HG02870 (cell line): ENCODE measurements around the gene PCDH20.
"Not testable (repeated sequence)": the region's sequence is repeated elsewhere in the genome, so short reads cannot be mapped to it uniquely, and the experiment has no call there.

ENCODE experiments used
- ATAC-seq: cut with Tn5 transposase; IDR thresholded peaks from one replicate; pipeline ENCODE4 v1.9.1; 2021; ENCODE audit warnings: mild to moderate bottlenecking, moderate library complexity; ENCODE audit not compliant: unreplicated experiment

The PCDH20 gene, protein sequence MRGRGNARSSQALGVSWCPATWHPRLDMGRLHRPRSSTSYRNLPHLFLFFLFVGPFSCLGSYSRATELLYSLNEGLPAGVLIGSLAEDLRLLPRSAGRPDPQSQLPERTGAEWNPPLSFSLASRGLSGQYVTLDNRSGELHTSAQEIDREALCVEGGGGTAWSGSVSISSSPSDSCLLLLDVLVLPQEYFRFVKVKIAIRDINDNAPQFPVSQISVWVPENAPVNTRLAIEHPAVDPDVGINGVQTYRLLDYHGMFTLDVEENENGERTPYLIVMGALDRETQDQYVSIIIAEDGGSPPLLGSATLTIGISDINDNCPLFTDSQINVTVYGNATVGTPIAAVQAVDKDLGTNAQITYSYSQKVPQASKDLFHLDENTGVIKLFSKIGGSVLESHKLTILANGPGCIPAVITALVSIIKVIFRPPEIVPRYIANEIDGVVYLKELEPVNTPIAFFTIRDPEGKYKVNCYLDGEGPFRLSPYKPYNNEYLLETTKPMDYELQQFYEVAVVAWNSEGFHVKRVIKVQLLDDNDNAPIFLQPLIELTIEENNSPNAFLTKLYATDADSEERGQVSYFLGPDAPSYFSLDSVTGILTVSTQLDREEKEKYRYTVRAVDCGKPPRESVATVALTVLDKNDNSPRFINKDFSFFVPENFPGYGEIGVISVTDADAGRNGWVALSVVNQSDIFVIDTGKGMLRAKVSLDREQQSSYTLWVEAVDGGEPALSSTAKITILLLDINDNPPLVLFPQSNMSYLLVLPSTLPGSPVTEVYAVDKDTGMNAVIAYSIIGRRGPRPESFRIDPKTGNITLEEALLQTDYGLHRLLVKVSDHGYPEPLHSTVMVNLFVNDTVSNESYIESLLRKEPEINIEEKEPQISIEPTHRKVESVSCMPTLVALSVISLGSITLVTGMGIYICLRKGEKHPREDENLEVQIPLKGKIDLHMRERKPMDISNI

DNA sequence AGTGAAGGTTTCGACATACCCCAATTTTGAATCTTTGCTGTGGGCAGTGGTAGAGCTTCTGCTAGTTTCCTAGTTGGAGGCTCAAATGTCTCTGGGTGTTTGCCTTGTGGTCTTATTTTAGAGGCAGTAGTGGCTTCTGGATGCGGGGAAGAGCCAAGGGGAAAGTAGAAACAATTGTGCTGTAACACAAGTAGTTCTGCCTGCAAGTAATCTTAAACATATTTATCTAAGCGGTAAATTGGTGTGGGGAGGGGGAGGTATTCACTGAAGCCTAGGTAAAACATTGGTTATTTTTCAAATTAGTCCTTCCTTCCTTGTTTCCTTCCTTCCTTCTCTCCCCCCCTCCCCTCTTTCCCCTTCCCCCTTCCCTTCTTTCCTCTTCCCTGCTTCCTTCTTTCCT is at the start of gene PCDH20:
Gene PCDH20 (minus strand): TSS at position 101 of the 400 bp plus-strand sequence. CDS start 691 bp downstream, outside the sequence.
- ATAC-seq: no peak

DNA sequence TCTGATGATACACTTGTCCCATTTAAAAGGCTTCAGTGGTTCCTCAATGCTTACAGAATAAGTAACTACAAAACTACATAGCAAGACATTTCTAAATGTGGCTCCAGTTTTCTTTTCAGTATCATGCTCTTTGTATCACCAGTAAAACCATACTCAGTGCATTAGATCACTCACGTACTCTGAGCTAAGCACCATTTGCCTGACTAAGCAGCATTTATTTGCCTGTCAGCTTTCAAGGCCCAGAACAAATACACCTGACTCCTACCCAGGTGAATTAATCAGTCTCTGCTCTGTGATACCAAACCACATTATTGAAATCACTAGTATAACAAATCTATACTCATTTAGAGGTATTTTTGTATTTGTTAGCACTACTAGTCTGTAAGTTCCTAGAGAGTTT is 47.4 kb upstream of the PCDH20 start:
- ATAC-seq: no peak

DNA sequence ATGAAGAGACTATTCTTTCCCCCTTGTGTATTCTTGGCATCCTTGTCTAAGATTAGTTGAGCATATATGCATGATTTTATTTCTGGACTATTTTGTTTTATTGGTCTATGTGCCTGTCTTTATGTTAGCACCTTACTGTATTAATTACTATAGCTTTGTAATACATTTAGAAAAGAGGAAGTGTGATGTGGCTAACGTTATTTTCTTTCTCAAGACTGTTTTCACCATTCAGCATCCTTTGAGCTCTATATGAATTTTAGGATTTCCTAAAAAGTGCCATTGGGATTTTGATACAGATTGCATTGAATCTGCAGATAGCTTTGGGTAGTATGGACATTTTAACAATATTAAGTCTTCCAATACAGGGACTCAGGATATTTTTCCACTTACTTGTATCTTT is 37.5 kb upstream of the PCDH20 start:
- no peak for ATAC-seq

DNA sequence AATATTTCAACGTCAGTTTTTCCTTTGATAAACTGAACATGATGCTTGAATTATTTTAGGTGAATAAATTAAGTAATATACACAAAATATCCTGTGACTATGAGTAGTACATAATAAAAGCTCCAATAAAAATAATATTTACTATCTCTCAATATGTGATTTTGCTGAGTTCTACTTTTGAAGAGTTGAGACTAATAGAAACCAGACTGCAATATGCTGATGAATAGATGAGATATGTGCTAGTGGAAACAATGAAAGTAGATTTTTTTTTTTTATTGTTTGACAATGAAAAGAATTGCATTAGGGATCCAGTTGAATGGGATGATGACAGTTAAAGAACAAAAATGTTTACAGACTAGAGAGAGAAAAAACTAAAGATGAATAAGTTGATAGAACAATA is 16.4 kb upstream of the PCDH20 start:
- ATAC-seq: no peak

DNA sequence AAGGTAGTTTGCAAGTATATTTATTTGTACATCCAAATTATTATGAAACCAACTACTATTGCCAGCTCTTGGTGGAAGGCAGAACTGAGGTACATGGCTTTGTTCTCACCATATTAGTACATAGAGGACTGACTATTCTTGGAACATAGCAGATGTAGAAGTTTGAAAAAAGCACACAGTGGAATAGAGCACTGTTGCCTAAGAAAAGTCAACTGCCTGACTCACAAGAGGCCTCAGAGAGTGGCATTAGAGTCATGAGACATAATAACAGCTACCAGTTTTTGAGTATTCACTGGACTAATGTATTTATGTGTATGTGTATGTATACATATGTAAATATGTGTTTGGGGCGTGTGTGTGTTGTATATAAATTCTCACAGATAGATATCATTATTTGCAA is 8.3 kb upstream of the PCDH20 start:
- no peak for ATAC-seq

DNA sequence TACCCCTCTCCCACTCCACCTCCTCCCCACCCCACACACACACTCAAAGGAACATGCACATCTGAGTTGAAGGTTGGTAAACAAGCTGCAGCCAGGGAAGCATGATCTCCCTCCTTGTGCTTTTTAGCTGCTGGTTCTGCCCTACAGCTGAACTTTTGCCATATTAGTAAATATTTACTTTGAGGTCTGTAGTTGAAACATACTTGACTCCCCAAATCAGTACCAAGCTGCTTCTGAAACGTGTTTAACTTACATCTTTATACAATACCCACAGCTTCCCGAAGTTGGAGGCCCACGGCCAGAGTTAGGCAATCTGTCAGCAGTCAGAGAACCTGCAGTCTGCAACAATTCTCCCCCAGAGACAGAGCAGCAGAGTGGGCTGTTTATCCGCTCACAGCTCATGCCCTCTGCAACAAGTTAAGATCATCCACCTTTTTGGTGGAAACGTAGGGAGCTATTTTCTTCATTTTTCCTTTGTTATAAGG is 1.5 kb upstream of the PCDH20 start:
- ATAC-seq: no peak

DNA sequence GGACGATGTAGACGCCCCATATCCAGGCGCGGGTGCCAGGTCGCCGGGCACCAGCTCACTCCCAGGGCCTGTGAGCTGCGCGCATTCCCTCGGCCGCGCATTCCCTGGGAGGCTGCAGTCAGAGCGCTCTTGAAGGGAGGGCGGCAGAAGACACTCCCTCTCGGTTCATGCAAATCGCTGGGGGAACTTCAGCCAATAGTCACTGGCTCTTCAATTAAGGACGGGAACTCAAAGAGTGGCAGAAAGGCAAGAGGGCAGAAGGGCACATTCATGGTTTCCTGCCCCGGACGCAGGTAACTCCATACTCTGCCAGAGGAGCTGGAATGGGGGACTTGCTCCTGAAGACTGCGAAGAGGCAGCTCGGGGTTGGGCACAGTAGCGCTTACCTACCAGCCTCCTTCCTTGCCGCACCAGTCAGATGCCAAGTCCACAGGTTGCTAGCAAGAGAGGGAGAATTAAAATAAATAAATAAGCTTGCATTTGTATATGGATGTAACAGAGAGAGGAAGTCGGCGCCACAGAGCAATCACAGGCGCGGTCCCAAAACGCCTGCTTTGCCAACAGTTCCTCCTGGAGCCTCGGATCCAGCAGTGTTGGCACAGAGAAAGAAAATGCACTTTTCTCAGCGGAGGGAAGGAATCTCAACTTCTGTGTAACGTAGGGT is 459 bp downstream of the PCDH20 start:
- no peak for ATAC-seq

DNA sequence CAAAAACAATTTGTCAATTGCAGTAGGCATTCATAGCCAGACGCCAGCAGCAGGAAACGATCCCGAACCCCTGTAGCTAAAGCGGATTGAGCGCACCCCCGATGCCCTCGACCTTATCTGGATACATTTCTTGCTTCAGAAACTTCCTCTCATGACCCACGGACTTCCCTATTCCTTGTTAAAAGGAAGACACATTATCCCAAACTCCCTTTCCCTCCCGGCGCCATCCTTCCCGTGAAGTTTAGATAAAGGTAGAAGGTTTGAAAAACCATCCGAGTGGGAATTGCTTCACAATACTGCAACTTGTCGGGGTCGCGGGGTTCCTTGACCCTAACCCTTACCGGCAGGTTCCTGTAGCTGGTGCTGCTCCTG is 977 bp downstream of the PCDH20 start:
- no peak for ATAC-seq

DNA sequence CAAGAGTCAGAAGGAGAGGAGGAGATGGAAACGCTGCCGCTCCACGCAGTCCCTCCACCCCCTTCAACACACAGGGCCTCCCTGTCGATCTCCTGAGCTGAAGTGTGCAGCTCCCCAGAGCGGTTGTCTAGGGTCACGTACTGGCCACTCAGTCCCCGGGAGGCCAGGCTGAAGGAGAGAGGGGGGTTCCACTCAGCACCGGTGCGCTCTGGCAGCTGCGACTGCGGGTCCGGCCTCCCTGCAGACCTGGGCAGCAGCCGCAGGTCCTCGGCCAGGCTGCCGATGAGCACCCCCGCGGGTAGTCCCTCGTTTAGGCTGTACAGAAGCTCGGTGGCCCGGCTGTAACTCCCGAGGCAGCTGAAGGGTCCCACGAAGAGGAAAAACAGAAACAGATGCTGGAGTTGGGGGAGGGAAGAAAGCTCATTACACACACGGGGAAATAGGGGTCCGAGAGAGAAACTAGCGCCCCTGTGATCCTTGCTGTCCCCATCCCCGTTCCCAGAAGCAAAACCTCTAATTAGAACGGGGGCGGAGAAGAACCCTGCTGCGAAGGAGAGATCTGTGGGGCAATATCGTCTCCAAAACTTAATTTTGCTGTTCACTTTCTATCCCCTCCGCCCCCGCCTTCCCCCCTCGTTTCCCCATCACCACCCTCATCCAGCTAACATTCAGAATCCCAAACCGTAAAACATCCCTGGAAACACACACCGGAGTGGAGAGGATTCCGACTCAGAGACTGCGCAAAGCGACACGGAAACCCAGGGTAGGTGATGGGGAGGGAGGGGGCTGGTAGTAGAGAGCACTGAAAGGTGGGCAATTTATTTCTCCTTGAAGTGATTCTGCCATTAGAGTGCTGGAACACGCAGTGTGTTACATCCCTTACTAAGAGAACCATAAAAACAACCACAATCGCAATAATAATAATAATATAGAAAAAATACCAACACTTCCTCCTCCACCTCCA is 1.8 kb downstream of the PCDH20 start:
- no peak for ATAC-seq

DNA sequence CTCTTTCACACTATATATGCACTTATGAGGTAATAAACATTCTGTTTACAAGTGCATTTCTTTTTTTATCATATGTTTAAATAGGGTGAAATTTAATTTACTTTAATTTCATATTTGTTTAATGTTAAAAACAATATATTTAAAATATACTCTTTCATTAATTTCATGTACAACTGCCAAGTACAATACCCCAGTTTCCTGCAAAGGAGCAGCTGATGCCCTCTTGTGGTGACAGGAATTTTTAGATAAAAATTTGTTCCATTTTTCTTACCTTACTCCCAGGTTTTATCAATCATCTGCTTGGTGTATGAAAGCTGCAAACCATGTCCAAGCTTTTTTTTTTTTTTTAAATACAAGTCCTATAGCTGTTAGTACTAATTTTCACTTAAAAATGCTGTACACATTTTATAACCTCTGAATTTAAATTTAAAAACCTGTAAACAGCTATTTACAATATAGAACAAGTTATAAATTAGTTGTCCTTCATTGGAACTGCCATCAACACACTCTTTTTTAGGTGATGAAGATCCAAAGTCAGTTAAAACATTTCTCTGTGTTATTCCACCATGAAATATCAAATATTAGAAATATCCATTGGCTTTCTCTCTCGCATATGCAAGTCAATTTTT is 4.9 kb downstream of the PCDH20 start:
- no peak for ATAC-seq

DNA sequence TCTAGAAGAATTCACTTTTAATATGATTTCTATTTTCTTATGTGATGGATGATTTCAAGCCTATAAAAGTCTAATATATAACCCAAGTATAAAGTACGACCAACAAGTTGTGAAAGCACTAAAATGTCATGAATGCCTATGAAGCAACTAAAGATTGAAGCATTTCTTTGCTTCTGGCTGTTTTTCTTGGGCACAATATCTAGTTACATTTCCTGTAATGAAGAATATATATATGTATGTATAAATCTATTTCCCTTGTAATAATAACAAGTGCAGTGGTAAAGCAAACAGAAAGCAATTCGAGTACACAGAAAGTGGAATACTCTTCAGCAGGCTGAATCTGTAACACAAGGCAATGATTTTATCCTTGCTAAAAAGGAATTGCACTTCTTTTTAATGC is 5.4 kb downstream of the PCDH20 start:
- no peak for ATAC-seq

DNA sequence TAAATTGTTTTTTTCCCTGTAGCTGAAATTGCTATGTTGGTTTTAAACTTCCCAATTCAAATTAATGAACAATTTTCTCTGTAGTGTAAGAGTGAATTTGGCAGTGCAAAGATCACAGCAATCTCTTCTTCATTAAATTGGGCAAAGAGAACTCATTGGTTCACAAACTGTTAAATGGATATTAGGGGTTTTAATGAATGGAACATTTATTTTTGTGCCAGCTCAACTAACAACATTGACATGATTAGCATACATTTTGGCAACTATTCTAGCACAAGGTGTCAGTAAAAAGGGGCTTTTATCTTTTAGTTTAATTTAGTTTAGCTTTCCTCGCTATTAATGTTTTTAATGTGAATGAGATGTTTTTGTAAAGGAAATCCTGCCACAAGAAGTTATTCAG is 7.1 kb downstream of the PCDH20 start:
- no peak for ATAC-seq

DNA sequence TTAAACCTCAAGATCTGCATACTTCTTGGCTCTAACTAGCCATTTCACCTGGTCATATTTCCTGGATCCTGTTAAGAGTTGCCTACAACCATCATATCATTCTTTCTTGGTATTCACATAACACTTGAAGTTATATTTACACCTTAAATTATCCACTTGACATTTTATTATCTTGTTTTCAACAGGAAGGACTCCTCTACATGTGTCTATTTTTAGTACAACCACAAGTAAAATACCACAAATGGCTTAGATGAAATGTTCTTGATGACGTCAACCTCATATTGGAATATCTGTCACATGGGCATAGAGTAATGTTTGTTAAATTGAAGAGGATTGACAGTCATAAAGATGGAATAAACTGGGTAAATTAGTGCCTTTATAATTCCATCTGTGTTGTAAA is 9.4 kb downstream of the PCDH20 start:
- ATAC-seq: no peak

DNA sequence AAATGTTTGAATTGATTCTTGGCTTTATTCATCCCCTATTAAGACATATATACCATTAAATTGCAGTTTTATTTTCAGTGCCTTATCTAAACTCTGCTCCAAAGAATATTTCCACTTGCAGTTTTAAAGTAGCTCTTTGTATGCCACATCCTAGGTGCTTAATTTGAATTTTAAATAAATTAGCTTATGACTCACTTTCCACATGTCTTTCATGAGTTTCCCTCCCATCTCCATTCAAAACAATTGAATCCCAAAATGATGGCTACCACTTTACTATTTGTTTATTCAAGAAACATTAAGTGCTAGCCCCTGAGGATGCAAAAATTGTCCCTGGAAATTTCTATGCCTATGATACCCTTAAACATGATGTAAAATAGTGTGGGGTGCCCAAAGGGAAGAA is 19.5 kb downstream of the PCDH20 start:
- no peak for ATAC-seq

DNA sequence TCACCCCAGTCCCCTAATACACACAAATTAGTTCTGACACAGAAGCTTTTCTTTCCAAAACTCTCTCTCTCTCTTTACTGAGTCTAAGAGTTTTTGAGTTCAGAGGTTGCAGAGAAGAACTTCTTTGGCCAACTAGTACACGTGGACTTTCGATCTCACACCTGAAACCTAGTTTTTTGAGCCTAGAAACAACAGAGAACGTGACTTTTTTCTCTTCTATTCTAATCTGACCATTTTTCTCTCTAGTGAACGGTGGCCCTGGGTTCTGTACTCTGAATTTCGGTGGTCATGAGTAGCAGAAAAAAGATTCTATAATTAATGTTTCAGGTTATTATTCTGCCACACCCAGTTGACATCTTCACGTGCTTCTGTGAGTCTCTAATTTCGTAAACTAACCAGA is 24.2 kb downstream of the PCDH20 start:
- ATAC-seq: no peak

DNA sequence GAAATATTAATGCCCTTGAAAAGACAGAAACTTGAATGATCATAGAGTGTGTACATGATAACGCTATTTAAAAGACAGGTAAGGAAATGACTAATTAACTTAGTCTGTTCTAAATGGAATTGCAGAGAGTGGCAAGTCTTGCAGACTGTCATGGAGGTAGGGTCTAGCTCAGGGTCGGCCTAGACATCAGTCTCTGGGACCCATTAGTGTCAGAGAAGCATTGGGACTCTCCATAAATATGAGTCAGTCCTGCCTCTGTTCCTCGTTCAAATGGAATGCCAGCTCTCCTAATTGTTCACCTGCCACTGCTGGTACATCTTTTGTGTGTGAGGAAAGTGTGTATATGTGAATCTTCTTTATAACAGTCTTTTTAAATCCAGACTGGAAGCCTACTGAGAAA is 28.0 kb downstream of the PCDH20 start:
- ATAC-seq: no peak

DNA sequence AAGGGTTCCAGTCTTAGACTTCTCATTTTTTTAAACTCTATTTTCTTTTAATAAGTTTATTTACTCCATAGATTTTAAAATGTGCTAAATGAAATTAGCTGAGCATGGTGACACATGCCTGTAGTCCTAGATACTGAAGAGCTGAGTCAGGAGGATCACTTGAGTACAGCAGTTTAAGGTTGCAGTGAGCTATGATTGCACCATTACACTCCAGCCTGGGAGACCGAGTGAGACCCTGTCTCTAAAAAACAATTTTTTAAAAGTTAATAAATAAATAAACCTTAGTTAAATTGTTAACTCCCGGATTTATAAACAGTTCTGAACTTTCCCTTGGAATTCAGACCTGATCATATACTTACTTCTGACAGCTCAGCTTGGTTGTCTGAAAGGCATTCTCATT is 32.5 kb downstream of the PCDH20 start:
- ATAC-seq: no peak

DNA sequence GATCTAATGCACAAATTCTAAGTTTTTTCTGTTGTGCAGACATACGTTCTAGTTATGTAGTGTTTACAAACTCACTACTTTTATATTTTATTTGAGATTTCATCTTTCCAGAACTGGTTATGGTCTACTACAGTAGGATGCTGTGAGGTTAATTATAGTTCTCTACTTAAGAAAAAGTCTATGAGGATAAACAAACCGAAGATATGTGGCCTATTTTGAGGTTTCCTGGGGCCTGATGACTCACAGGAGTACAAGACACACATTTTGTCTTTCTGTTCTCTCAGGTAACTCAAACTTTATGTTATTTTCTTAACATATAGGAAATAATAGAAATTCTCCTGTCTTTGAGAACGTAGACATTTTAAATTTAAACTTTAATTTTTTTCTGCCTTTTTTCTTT is 45.1 kb downstream of the PCDH20 start:
- ATAC-seq: no peak

DNA sequence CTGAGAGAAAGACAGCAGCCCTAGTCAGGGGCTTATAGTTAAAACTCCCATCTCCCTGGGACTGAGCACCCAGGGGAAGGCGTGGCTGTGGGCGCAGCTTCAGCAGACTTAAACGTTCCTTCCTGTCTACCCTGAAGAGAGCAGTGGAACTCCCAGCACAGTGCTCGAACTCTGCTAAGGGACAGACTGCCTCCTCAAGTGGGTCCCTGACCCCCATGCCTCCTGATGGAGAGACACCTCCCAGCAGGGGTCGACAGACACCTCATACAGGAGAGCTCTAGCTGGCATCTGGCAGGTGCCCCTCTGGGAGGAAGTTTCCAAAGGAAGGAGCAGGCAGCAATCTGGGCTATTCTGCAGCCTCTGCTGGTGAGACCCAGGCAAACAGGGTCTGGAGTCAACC is 51.0 kb downstream of the PCDH20 start:
- ATAC-seq: not testable (repeated sequence)

DNA sequence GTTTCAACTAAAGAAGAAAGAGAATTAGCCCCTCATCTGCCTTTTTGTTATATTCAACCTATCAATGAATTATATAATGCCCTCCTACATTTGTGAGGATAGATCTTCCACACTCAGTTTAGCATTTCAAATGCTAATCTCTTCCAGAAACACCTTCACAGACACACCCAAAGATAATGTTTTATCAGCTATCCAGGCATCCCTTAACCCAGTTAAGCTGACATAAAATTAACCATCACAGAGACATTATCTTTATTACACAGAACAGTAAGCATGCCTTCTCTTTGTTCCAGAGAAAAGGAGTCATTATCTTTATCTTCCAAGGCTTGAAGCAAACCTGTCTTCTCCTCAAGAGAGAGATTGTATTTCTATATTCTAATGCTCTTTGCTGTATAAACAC is 53.1 kb downstream of the PCDH20 start:
- ATAC-seq: no peak
